ENCODE data around the gene IGSF5.
"Not testable (repeated sequence)": the region's sequence is repeated elsewhere in the genome, so short reads cannot be mapped to it uniquely, and the experiment has no call there.

The IGSF5 gene

DNA sequence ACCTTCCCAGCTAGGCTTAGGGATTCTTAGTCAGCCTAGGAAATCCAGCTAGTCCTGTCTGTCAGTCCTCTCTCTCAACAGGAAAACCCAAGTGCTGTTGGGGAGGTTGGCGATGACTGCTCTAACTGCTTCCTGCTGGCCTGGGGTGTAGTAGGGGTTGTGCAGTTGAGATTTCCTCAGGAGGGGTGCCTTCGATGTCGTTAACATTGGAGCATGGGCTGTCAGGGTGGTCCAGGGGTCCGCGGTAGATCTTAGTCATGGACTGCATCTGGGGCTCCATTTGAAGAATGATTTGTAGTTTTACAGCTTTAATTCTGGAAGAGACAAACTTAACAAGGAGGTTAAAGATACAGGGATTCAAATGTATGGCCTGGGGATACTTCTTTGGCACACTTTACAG is 5.5 kb upstream of the IGSF5 start:
- DNase-seq: not testable (repeated sequence)

DNA sequence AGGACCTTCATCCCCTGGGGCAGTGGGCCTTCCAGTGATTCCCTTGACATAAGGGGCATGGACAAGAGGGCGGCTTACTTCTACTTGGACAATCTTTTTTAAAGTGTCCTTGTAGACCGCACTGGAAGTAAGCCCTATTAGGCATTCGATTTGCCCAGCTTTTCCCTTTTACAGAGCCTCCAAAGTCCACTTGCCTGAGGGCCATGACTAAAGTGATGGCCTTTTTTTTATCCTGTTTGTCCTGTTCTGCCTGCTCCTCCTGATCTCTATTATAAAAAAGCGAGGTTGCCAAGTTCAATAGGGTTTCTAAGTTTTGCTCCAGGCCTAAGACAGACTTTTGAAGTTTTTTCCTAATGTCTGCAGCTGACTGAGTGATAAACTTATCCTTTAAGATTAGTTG is 2.4 kb upstream of the IGSF5 start:
- DNase-seq: not testable (repeated sequence)

DNA sequence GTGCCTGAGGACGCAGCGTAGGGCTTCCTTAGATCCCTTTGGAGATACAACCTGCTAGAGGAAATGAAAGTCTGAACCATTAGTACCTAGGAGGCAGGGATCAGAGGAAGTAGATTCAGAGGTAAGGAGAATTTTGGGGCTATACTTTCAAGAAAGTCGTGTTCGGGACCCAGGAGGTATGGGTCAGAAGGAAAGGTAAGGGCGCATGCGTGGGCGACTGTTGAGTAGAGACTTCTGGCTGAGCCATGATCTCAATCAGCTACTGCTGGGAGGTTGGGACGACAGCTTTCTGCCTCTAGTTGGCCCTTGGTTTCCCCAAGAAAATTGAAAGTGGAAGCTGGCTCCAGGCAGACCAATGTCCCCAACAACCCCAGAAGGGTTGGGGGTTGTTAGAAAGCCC is 349 bp downstream of the IGSF5 start:
- DNase-seq: not testable (repeated sequence)

DNA sequence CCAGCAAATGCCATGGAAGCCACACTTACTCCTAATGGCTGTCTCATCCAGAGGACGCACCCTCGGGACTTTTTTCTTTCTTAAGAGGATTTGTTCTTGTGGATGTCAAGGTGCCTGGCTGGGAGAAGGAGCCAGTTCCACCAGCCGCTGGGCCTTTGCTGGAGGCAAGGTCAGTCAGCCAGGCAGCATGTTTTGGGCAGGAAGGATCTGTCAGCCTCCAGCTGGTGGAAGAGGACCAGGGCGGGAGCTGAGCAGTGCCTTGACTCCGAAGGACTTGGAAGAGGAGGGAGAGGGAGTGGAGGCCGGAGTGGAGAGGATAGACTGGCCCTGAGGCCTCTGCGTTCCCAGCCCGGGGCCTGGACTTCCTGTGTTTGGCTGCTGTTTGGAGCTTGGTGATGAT is 5.7 kb downstream of the IGSF5 start:
- no peak for DNase-seq

- DNase-seq: no peak
Observed at GRCh38 chr21:39754811-39755210, 9.8 kb downstream of the IGSF5 start.

DNA sequence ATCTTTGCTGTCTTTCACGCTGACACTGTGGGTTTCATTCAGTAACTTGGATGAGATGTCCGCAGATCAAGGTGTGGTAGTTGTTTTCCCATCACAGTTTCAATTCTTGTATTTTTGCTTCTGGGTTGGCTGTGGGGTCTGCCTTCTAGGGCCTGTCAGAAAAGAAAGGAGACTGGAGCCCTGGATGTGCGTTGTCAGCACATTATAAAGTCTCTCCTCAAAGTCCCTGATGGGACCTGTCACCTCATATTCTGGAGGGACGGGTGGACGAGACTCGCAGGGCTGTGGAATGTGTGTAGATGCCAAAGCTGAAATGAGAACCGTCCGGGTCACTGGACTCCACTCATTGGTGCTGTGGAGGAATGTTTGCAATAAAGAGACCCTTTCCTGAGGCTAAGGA is 11.3 kb downstream of the IGSF5 start:
- DNase-seq: no peak

DNA sequence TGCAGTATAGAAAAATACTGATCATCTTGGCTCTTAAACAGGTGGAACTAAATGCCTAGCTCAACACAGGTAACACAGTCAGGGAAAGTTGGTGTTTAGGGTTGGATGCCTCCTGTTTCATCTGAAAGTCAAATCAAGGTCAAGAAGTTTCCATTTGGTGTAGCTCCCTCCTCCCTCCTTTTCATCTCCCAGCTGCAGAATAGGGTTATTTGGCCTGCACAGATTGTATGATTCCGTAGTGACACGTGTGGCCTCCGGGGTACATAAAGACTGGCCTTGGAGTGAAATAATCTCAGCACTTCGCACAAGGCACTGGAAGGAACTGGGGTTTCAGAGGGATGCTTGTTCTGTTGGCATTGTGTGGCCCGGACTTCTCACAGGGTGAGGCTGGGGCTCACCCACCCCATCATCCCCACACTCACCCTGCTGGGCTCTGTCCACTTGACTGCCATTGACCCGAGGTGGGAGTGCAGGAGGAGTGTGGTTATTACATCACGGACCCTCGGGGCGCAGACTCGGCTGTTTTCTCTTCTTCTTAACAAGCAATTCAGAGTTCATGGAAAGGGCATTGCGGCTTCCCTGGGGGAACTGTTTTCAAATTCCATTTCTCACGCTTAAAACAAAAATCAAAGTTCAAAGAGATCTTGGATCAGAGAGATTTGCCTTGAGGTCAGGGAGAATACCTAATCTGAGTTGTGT is 18.4 kb downstream of the IGSF5 start:
- DNase-seq: no peak

DNA sequence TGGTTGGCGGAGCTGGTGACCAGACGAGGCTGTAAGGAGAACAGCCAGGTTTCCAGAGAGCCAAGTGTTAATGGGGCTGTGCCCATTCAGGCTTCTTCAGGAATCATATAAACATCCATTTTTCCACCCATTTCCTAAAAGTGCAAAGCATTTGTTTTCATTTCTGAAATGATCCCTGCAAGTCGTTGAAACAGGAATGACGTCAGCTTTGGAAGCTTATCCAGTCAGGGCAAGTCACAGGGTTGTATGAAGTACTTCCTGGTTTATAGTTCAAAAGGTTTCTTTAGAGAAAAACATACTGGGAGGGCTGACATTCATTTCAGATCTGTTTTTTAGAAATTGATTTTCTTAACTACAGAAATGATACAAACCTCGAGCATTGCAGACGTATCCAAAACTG is 29.2 kb downstream of the IGSF5 start:
- DNase-seq: no peak

GRCh38 chr21:39775816-39776215 is 30.8 kb downstream of the IGSF5 start:
- DNase-seq: no peak

- no peak for DNase-seq
Observed at GRCh38 chr21:39776589-39776988, 31.6 kb downstream of the IGSF5 start.

GRCh38 chr21:39781331-39781730 is 36.3 kb downstream of the IGSF5 start:
- no peak for DNase-seq

- DNase-seq: no peak
Observed at GRCh38 chr21:39788383-39788782, 43.4 kb downstream of the IGSF5 start.

GRCh38 chr21:39796466-39796865 is 51.5 kb downstream of the IGSF5 start:
- DNase-seq: no peak

- no peak for DNase-seq
Observed at GRCh38 chr21:39799178-39799577, 54.2 kb downstream of the IGSF5 start.

DNA sequence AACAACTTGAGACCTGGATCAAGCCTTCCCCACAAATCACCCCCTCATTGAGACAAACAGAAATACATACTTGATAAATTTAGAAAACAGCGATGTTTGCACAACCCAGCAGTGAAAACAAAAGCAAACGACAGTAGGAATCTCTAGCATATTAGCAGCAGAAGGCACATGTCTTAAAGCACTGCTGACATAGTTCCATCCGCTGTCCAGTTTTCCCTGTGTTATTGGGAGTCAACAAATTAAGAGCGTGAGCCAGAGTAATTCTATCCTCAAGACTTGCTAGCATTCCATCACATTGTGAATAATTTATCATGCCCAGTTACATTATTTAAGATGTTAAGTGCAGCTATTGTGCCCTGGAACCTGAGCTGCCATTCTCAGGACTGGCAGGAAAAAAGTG is 55.3 kb downstream of the IGSF5 start:
- no peak for DNase-seq

GRCh38 chr21:39802217-39802616 is 57.2 kb downstream of the IGSF5 start:
- DNase-seq: no peak

GRCh38 chr21:39803393-39803792 is 58.4 kb downstream of the IGSF5 start:
- DNase-seq: no peak

GRCh38 chr21:39804240-39804639 is 59.3 kb downstream of the IGSF5 start:
- DNase-seq: no peak

GRCh38 chr21:39805983-39806382 is 61.0 kb downstream of the IGSF5 start:
- no peak for DNase-seq

DNA sequence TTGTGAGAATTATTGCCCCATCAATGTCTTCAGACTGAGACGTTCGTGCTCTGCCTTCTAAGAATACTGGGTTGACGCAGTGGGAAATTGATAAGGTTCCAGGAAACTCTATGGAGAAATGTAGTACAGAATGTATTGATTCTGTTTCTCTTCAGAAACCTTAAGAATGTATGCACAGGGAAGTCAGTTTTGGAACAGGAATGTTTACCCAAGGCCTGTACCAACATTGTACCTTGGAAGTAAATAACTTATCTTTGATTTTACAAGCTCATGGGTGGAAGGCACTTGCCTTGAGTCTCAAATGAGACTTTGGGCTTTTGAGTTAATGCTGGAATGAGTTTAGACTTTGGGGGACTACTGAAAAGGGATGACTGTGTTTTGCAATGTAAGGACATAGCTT is 62.8 kb downstream of the IGSF5 start:
- no peak for DNase-seq

GRCh38 chr21:39809936-39810335 is 65.0 kb downstream of the IGSF5 start:
- no peak for DNase-seq

GRCh38 chr21:39812983-39813382 is 68.0 kb downstream of the IGSF5 start:
- DNase-seq: no peak

DNA sequence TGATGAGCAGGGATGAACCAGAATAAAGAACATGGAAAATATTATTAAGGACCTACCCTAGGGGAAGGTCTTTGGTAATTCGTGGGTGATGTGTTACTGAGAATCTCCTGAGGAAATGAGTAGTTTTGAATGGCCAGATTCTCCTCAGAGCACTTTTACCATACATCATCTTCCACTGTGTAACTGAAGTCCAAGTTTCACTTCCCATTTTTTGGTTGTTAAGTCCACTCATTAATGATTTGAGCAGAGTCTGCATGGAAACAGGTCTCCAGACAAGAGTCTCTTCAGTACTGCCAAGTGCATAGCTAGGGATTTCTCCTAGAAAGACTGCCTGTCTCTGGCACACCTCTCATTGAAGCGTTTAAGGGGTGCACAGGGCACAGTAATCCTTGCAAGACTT is 73.6 kb downstream of the IGSF5 start:
- no peak for DNase-seq

DNA sequence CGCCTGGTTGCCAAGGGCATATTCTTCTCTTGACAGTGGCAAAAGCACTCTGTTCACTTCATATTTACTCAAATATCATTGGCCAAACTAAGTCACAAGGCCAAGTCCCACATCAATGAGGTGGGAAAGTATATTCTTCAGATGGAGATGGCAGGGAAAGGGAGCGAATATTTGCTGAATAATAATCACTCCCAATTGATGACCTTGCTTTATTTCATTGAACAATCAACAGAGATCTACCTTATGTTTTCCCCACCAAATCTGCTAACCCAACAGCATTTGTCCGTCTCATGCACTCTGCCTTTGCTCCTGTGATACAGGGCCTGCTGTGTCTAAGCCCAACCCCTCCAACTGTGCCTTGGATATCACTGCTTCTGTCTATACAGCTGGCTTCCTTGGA is 77.1 kb downstream of the IGSF5 start:
- no peak for DNase-seq

- no peak for DNase-seq
Observed at GRCh38 chr21:39825250-39825649, 80.3 kb downstream of the IGSF5 start.

- no peak for DNase-seq
Observed at GRCh38 chr21:39834543-39834942, 89.6 kb downstream of the IGSF5 start.

Data from CD4-positive, alpha-beta T cell treated with Interleukin-17A for 4 hours (primary cell).